NB4 (cell line): ENCODE results near the gene SMIM13.

Experiments used
- DNase-seq: peaks from one replicate; pipeline ENCODE4 v3.0.0; 2010; ENCODE audit warnings: low read depth
- H3K4me3 ChIP-seq: one replicate; pipeline ENCODE4 v1.5.1; 2011; ENCODE audit warnings: mild to moderate bottlenecking, low read depth, low read length, moderate library complexity
- CTCF ChIP-seq: IDR thresholded peaks from one replicate; pipeline ENCODE4 v1.5.1; 2012; ENCODE audit warnings: low read depth, low read length
- MAX ChIP-seq: IDR thresholded peaks from 2 replicates; pipeline ENCODE4 v1.6.1; 2011; ENCODE audit warnings: low read depth, low read length
- MYC ChIP-seq: IDR thresholded peaks from 2 replicates; pipeline ENCODE4 v1.6.1; 2011; ENCODE audit warnings: low read depth, low read length
- POLR2A ChIP-seq: IDR thresholded peaks from 2 replicates; pipeline ENCODE4 v1.6.1; 2011; ENCODE audit warnings: mild to moderate bottlenecking; ENCODE audit not compliant: insufficient read length; ENCODE audit errors: extremely low read depth

The SMIM13 gene

GRCh38 chr6:11054722-11055121 is 38.9 kb upstream of the SMIM13 start:
- no peak for TF ChIP-seq MYC
- no peak for TF ChIP-seq CTCF
- no peak for TF ChIP-seq MAX
- no peak for TF ChIP-seq POLR2A
- H3K4me3 ChIP-seq: no peak overlapping the region
- no peak for DNase-seq

- TF ChIP-seq CTCF (no peak), POLR2A (no peak), MYC (no peak)
- no peak for DNase-seq
- H3K4me3 ChIP-seq: no peak overlapping the region
Observed at GRCh38 chr6:11055127-11055627, 38.5 kb upstream of the SMIM13 start.

GRCh38 chr6:11056871-11057270 is 36.8 kb upstream of the SMIM13 start:
- no peak overlapping the region for H3K4me3 ChIP-seq
- no peak for TF ChIP-seq MAX
- no peak for TF ChIP-seq MYC
- no peak for TF ChIP-seq CTCF
- no peak for TF ChIP-seq POLR2A
- no peak for DNase-seq

- TF ChIP-seq CTCF (no peak), MYC (no peak), POLR2A (no peak), MAX (no peak)
Observed at GRCh38 chr6:11058406-11058805, 35.2 kb upstream of the SMIM13 start.

GRCh38 chr6:11062083-11062482 is 31.6 kb upstream of the SMIM13 start:
- DNase-seq: no peak
- H3K4me3 ChIP-seq: no peak overlapping the region
- TF ChIP-seq MYC: no peak
- TF ChIP-seq MAX: no peak
- TF ChIP-seq POLR2A: no peak
- no peak for TF ChIP-seq CTCF

More at GRCh38 chr6:11058406-11058805, 35.2 kb upstream of the SMIM13 start:
- no peak overlapping the region for H3K4me3 ChIP-seq
- no peak for DNase-seq

- no peak overlapping the region for H3K4me3 ChIP-seq
- no peak for DNase-seq
- TF ChIP-seq POLR2A (no peak), MAX (no peak), MYC (no peak), CTCF (no peak)
Observed at GRCh38 chr6:11062715-11063114, 30.9 kb upstream of the SMIM13 start.
